H1 (cell line): ENCODE measurements around the gene SNAP47. TPM values are rescaled to one million over a fixed set of nuclear protein-coding genes. Genes with fewer than 3 reads are reported as not detected.

Experiments used
- CTCF ChIA-PET: fragments of 300-600 bp; sonication (Branson Sonifier 250); formaldehyde crosslinking; loops from one replicate; lab custom pipeline; 2021; ENCODE audit not compliant: partially characterized antibody; lab: Charles Lee
- POLR2A ChIA-PET: fragments of 300-600 bp; sonication (Branson Sonifier 250); formaldehyde crosslinking; loops from one replicate; lab custom pipeline; 2021; ENCODE audit warnings: inconsistent platforms; ENCODE audit not compliant: partially characterized antibody; lab: Charles Lee
- DNase-seq, 2 experiments: peaks; one replicate each; pipeline versions ENCODE4 v3.0.0 to v3.0.0-alpha.2; 2010 to 2022; ENCODE audit warnings: low spot score in 2 of 2, low read depth in 1 of 2, mixed read lengths in 1 of 2
- FAIRE-seq: peaks from 2 replicates; lab custom pipeline; 2011; peaks lifted over from hg19 to GRCh38; lab: Jason Lieb, UNC
- H2AFZ ChIP-seq: 2 replicates; pipeline ENCODE4 v1.8.1; 2012; ENCODE audit warnings: low read length, inconsistent platforms
- H2AK5ac ChIP-seq: 2 replicates; pipeline ENCODE4 v1.6.1; 2013; ENCODE audit warnings: low read depth, low read length
- H2BK120ac ChIP-seq: replicated peaks from 2 replicates; pipeline ENCODE3; 2013; ENCODE audit warnings: low read depth, low read length, inconsistent platforms
- H2BK12ac ChIP-seq: 2 replicates; pipeline ENCODE4 v1.6.1; 2013; ENCODE audit warnings: low read depth, low read length
- H2BK15ac ChIP-seq: 2 replicates; pipeline ENCODE4 v1.6.1; 2013; ENCODE audit warnings: low read length
- H2BK20ac ChIP-seq: 2 replicates; pipeline ENCODE4 v1.6.1; 2013; ENCODE audit warnings: low read length
- H2BK5ac ChIP-seq: 2 replicates; pipeline ENCODE4 v1.6.1; 2013; ENCODE audit warnings: low read depth, low read length
- H3K14ac ChIP-seq: 2 replicates; pipeline ENCODE4 v1.6.1; 2013; ENCODE audit warnings: inconsistent platforms; ENCODE audit not compliant: insufficient read length
- H3K18ac ChIP-seq: 2 replicates; pipeline ENCODE4 v1.6.1; 2013; ENCODE audit warnings: low read length; ENCODE audit errors: extremely low read depth
- H3K23ac ChIP-seq: 2 replicates; pipeline ENCODE4 v1.6.1; 2013; ENCODE audit warnings: inconsistent platforms; ENCODE audit not compliant: insufficient read length
- H3K23me2 ChIP-seq: 2 replicates; pipeline ENCODE4 v1.6.1; 2013; ENCODE audit warnings: low read depth, low read length
- H3K27ac ChIP-seq: 2 replicates; pipeline ENCODE4 v1.6.1; 2011; ENCODE audit warnings: low read depth, low read length, inconsistent platforms
- H3K27me3 ChIP-seq, 4 experiments: replicated peaks in 1 of 4; 1 replicate in 1 of 4; 2 replicates in 3 of 4; pipeline versions ENCODE4 v1.6.1 to v1.8.1; 2011 to 2013; ENCODE audit warnings: low read length in 3 of 4, mild to moderate bottlenecking in 3 of 4, inconsistent platforms in 2 of 4, mixed read lengths in 2 of 4, moderate library complexity in 1 of 4; ENCODE audit not compliant: control insufficient read depth in 3 of 4, insufficient read depth in 3 of 4; ENCODE audit errors: extremely low read depth in 1 of 4
- H3K36me3 ChIP-seq, 4 experiments: 2 replicates each; pipeline versions ENCODE4 v1.6.1 to v1.8.1; 2011 to 2013; ENCODE audit warnings: mild to moderate bottlenecking in 4 of 4, low read length in 3 of 4, moderate library complexity in 2 of 4, control low read depth in 1 of 4, inconsistent platforms in 1 of 4; ENCODE audit not compliant: insufficient read depth in 4 of 4, control insufficient read depth in 2 of 4
- H3K4ac ChIP-seq: replicated peaks from 2 replicates; pipeline ENCODE3; 2013; ENCODE audit warnings: low read length, low read depth, mixed read lengths, inconsistent platforms; ENCODE audit not compliant: insufficient read length
- H3K4me1 ChIP-seq, 4 experiments: replicated peaks in 1 of 4; 1 replicate in 1 of 4; 2 replicates in 3 of 4; pipeline versions ENCODE4 v1.6.1 to v1.8.1; 2011 to 2013; ENCODE audit warnings: low read length in 3 of 4, inconsistent platforms in 2 of 4, mixed read lengths in 1 of 4; ENCODE audit not compliant: insufficient read depth in 4 of 4, control insufficient read depth in 3 of 4
- H3K4me2 ChIP-seq, 2 experiments: 2 replicates each; pipeline versions ENCODE4 v1.6.1 to v1.8.1; 2011 to 2013; ENCODE audit warnings: low read depth in 2 of 2, low read length in 2 of 2, control low read depth in 1 of 2, inconsistent platforms in 1 of 2, mild to moderate bottlenecking in 1 of 2; ENCODE audit not compliant: insufficient read depth in 1 of 2
- H3K4me3 ChIP-seq, 4 experiments: fragments of 200-600, 300-600 bp in 1 of 4; sonication (generic), shearing (Covaris generic), sonication (Bioruptor Twin) in 1 of 4; 2 replicates each; pipeline versions ENCODE4 v1.5.1 to v1.8.1; 2011 to 2016; ENCODE audit warnings: low read length in 4 of 4, low read depth in 3 of 4, control low read depth in 2 of 4, inconsistent platforms in 2 of 4, mild to moderate bottlenecking in 2 of 4, mixed read lengths in 1 of 4, moderate library complexity in 1 of 4; ENCODE audit not compliant: insufficient read depth in 2 of 4; ENCODE audit errors: extremely low read depth in 1 of 4
- H3K56ac ChIP-seq: replicated peaks from 2 replicates; pipeline ENCODE3; 2013; ENCODE audit warnings: low read depth, mild to moderate bottlenecking, mixed read lengths, low read length, inconsistent platforms; ENCODE audit not compliant: insufficient read length
- H3K79me1 ChIP-seq: 2 replicates; pipeline ENCODE4 v1.6.1; 2013; ENCODE audit warnings: low read depth, low read length, control low read depth
- H3K79me2 ChIP-seq, 2 experiments: 2 replicates each; pipeline versions ENCODE4 v1.6.1 to v1.8.1; 2012 to 2013; ENCODE audit warnings: low read length in 2 of 2, mild to moderate bottlenecking in 2 of 2, inconsistent platforms in 1 of 2; ENCODE audit not compliant: insufficient read depth in 2 of 2, control insufficient read depth in 1 of 2
- H3K9ac ChIP-seq, 4 experiments: replicated peaks in 1 of 4; 1 replicate in 1 of 4; 2 replicates in 3 of 4; pipeline versions ENCODE4 v1.6.1 to v1.8.1; 2011 to 2013; ENCODE audit warnings: low read depth in 3 of 4, low read length in 3 of 4, control low read depth in 2 of 4, mild to moderate bottlenecking in 2 of 4, moderate library complexity in 2 of 4, inconsistent platforms in 1 of 4; ENCODE audit errors: extremely low read depth in 1 of 4
- H3K9me3 ChIP-seq, 2 experiments: 2 replicates each; pipeline versions ENCODE4 v1.6.1 to v1.8.1; 2012 to 2013; ENCODE audit warnings: mild to moderate bottlenecking in 2 of 2, moderate library complexity in 2 of 2, control low read depth in 1 of 2, inconsistent platforms in 1 of 2, low read depth in 1 of 2, low read length in 1 of 2, mixed read lengths in 1 of 2; ENCODE audit not compliant: insufficient read depth in 2 of 2
- H4K20me1 ChIP-seq, 2 experiments: replicated peaks in 1 of 2; 2 replicates each; pipeline versions ENCODE3 to v1.8.1; 2011 to 2013; ENCODE audit warnings: inconsistent platforms in 2 of 2, low read length in 2 of 2, mild to moderate bottlenecking in 1 of 2; ENCODE audit not compliant: insufficient read depth in 2 of 2, control insufficient read depth in 1 of 2
- H4K5ac ChIP-seq: 2 replicates; pipeline ENCODE4 v1.6.1; 2013; ENCODE audit warnings: low read length, low read depth, mixed read lengths, inconsistent platforms; ENCODE audit not compliant: insufficient read length
- H4K8ac ChIP-seq: 2 replicates; pipeline ENCODE4 v1.8.0; 2013; ENCODE audit warnings: mild to moderate bottlenecking, moderate library complexity, low read length, inconsistent platforms; ENCODE audit not compliant: insufficient read depth; ENCODE audit errors: extremely low read depth
- H4K91ac ChIP-seq: replicated peaks from 2 replicates; pipeline ENCODE3; 2013; ENCODE audit warnings: low read length, mixed read lengths, inconsistent platforms; ENCODE audit not compliant: insufficient read length
- NANOG ChIP-seq: IDR thresholded peaks from 2 replicates; pipeline ENCODE4 v1.6.1; 2011; ENCODE audit warnings: low read length, low read depth, mild to moderate bottlenecking, inconsistent platforms; ENCODE audit not compliant: insufficient read depth, poor library complexity, severe bottlenecking
- RAD21 ChIP-seq, 2 experiments: IDR thresholded peaks in 1 of 2; conservative IDR thresholded peaks in 1 of 2; 2 replicates each; pipeline ENCODE4 v1.6.1; 2011; ENCODE audit warnings: low read depth in 2 of 2, low read length in 2 of 2, improper control_type of control experiment in 1 of 2, inconsistent platforms in 1 of 2, mild to moderate bottlenecking in 1 of 2, moderate library complexity in 1 of 2
- YY1 ChIP-seq: IDR thresholded peaks from 2 replicates; pipeline ENCODE4 v1.6.1; 2011; ENCODE audit warnings: low read depth, mild to moderate bottlenecking, low read length
- WGBS, 2 experiments: shearing (Covaris generic) in 1 of 2; methylation state at CpG; one replicate each; pipeline versions ENCODE4 v1.1.6 to v1.1.7; 2013 to 2015; ENCODE audit warnings: low lambda C conversion rate in 2 of 2, mixed read lengths in 2 of 2, inconsistent platforms in 1 of 2, low coverage in 1 of 2, missing lambda C conversion rate in 1 of 2; ENCODE audit not compliant: insufficient replicate concordance in 2 of 2, insufficient coverage in 1 of 2, insufficient read length in 1 of 2; ENCODE audit errors: extremely low coverage in 1 of 2, missing lambda C conversion rate in 1 of 2; 5-methylcytosine and 5-hydroxymethylcytosine counted together
- polyA plus RNA-seq, 7 experiments: library from polyadenylated mRNA; depleted of rRNA in 3 of 7; stranded (reverse) in 5 of 7; unstranded in 2 of 7; fragments of >200 nt in 5 of 7; fragments of 200-250 nt in 2 of 7; gene quantifications; 1 replicate in 5 of 7; 2 replicates in 1 of 7; 4 replicates in 1 of 7; pipeline versions ENCODE4 v1.2.1 to v1.2.3, GENCODE V29; 2011 to 2013; ENCODE audit warnings: missing spikeins in 2 of 7, mixed read lengths in 2 of 7
- total RNA-seq: library from RNA; stranded (reverse); fragmentation: NEBNext Ultra II Directional; extraction: Animal tissue kit (Norgen Biotek cat#: 25700); gene quantifications from 2 replicates; pipeline ENCODE4 v1.2.1, GENCODE V29; 2021

Gene SNAP47
- total and polyA plus RNA-seq, 2 of the 8 experiments (the other 6 are each of a cell fraction or from before 2014, with no cell fraction given), result 37.6 to 42.2 TPM

DNA sequence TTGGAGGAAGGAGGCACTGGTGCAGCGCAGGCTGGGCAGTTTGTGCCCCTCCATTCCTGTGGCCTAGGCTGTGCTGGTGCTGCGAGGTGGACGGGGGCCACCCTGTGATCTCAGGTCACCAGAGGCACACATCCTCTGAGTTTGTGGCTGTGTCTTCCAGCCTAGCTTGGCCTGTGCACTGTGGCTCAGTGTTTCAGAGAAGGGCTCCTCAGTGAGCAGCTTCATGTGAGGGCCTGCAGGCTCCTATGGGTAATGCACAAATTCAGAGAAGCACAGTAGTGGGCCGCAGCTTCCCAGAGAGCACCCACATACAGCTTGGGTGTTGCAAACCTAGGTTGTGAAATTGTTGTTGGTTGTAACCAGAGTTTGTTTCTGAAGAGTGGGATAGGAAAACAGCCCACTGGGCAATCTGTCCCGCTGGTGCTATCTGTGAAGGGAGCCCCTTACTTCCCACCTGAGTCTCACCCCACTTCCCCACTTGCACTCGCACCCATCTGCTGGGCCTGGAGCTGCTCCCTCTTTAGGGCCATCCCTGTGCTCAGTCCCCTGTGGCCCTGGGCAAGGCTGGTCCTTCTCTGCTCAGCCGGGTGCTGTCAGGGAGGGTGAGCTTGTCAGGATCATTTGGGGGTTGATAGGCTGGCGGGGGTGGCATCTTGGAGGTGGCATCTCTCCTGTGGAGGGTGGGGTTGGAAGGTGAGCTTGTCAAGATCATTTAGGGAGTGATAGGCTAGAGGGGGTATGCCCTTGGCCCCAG is 30.2 kb downstream of the SNAP47 start:
- Histone ChIP-seq H3K27ac (no peak overlapping the region), H2AFZ (no peak overlapping the region), H3K4ac (no peak overlapping the region), H3K9ac (no peak overlapping the region), H3K4me3 (no peak overlapping the region), H4K5ac (no peak overlapping the region), H3K79me1 (peaks cover 2% of the 10 kb centered on the region; the same call in 1 of the 2 replicates), H3K79me2 (peaks cover 0 to 11% of the 10 kb centered on the region in 2 experiments; a peak in 1 of 4 replicates), H4K20me1 (peaks cover 6 to 28% of the 10 kb centered on the region in 2 experiments), H2BK12ac (no peak overlapping the region), H3K14ac (no peak overlapping the region), H2BK120ac (no peak overlapping the region), H3K27me3 (no peaks in the 10 kb centered on the region), H3K9me3 (no peaks in the 10 kb centered on the region), H4K91ac (no peak overlapping the region), H3K23me2 (no peaks in the 10 kb centered on the region), H2BK15ac (no peak overlapping the region), H3K56ac (no peak overlapping the region), H3K4me2 (no peak overlapping the region), H3K4me1 (peaks cover 0 to 5% (median under 1%) of the 10 kb centered on the region in 4 experiments; a peak in 3 of 7 replicates), H3K18ac (no peak overlapping the region), H3K23ac (no peak overlapping the region), H2BK20ac (no peak overlapping the region), H3K36me3 (peaks cover 7 to 28% (median 17%) of the 10 kb centered on the region in 4 experiments; a peak in 6 of 8 replicates), H2AK5ac (no peak overlapping the region), H4K8ac (no peak overlapping the region), H2BK5ac (no peak overlapping the region)
- 83% methylated on average over 7 of the region's 8 CpGs; no CpG with 5 or more reads in 1 of the 2 experiments for WGBS, 2 experiments
- ChIA-PET CTCF (interaction anchor here (0.6 to 7.7 kb wide), 16 partner anchors 9 to 447 kb away, joined by 3 to 51 read pairs (median 4); partner anchors contain the start of gene WNT9A), POLR2A (interaction anchor here (1.5 kb wide), 1 partner anchor 32 kb away, joined by 3 read pairs; no protein-coding TSS in a partner anchor)
- DNase-seq, result no peak
- FAIRE-seq, result no peak
- TF ChIP-seq NANOG (no peak), YY1 (no peak), RAD21 (IDR thresholded peaks at IDR 0.05 in 1 of 2, conservative IDR thresholded peaks at IDR 0.05 in 1 of 2; ENCODE audit: low read depth in 2 of 2, low read length in 2 of 2) (no peak)
